GM19240 (cell line): ENCODE data around the gene MST1.

Source experiments
- DNase-seq: peaks from one replicate; pipeline ENCODE4 v3.0.0; 2011; ENCODE audit warnings: low spot score; ENCODE audit not compliant: insufficient read length

The MST1 gene

GRCh38 chr3:49658711-49659110, 30.6 kb downstream of the MST1 start:
- no peak for DNase-seq

GRCh38 chr3:49657208-49657915, 31.9 kb downstream of the MST1 start:
- DNase-seq: no peak

GRCh38 chr3:49656541-49657112, 32.6 kb downstream of the MST1 start:
- no peak for DNase-seq

- DNase-seq: no peak
Measured at GRCh38 chr3:49655731-49656285, 33.5 kb downstream of the MST1 start.

- DNase-seq: no peak
Measured at GRCh38 chr3:49654955-49655556, 34.2 kb downstream of the MST1 start.

GRCh38 chr3:49654176-49654825, 35.0 kb downstream of the MST1 start:
- DNase-seq: no peak

GRCh38 chr3:49653621-49654020, 35.7 kb downstream of the MST1 start:
- no peak for DNase-seq

- no peak for DNase-seq
Measured at GRCh38 chr3:49652903-49653415, 36.3 kb downstream of the MST1 start.

- no peak for DNase-seq
Measured at GRCh38 chr3:49652218-49652902, 36.9 kb downstream of the MST1 start.

GRCh38 chr3:49650637-49651036, 38.6 kb downstream of the MST1 start:
- no peak for DNase-seq

GRCh38 chr3:49650177-49650576, 39.1 kb downstream of the MST1 start:
- no peak for DNase-seq

GRCh38 chr3:49649576-49649975, 39.7 kb downstream of the MST1 start:
- DNase-seq: no peak

- no peak for DNase-seq
Measured at GRCh38 chr3:49648354-49649019, 40.8 kb downstream of the MST1 start.

GRCh38 chr3:49647741-49648140, 41.5 kb downstream of the MST1 start:
- DNase-seq: no peak

- no peak for DNase-seq
Measured at GRCh38 chr3:49646236-49646635, 43.0 kb downstream of the MST1 start.

- no peak for DNase-seq
Measured at GRCh38 chr3:49644684-49645083, 44.6 kb downstream of the MST1 start.

GRCh38 chr3:49642708-49643145, 46.5 kb downstream of the MST1 start:
- no peak for DNase-seq

GRCh38 chr3:49641921-49642707, 47.2 kb downstream of the MST1 start:
- DNase-seq: no peak

- no peak for DNase-seq
Measured at GRCh38 chr3:49641292-49641691, 48.0 kb downstream of the MST1 start.

GRCh38 chr3:49639551-49639950, 49.7 kb downstream of the MST1 start:
- DNase-seq: no peak
